ENCODE results near the gene NPC1.
"Not testable (repeated sequence)": the region's sequence is repeated elsewhere in the genome, so short reads cannot be mapped to it uniquely, and the experiment has no call there.

The NPC1 gene

GRCh38 chr18:23586249-23587196, at the start of gene NPC1:
TSS of gene NPC1 (minus strand) at chr18:23586506. CDS start at chr18:23586343, 163 bp downstream.
- peak; percentile 94 for DNase-seq

GRCh38 chr18:23636071-23636399, 49.7 kb upstream of the NPC1 start:
- no peak for DNase-seq

- DNase-seq = no peak
Observed at GRCh38 chr18:23635283-23636070, 49.2 kb upstream of the NPC1 start.

GRCh38 chr18:23634692-23635091, 48.4 kb upstream of the NPC1 start:
- DNase-seq = no peak

GRCh38 chr18:23632615-23633014, 46.3 kb upstream of the NPC1 start:
- no peak for DNase-seq

- DNase-seq = no peak
Observed at GRCh38 chr18:23631746-23632145, 45.4 kb upstream of the NPC1 start.

- DNase-seq = no peak
Observed at GRCh38 chr18:23631312-23631711, 45.0 kb upstream of the NPC1 start.

- no peak for DNase-seq
Observed at GRCh38 chr18:23629444-23629946, 43.2 kb upstream of the NPC1 start.

- no peak for DNase-seq
Observed at GRCh38 chr18:23627970-23628369, 41.7 kb upstream of the NPC1 start.

- DNase-seq = no peak
Observed at GRCh38 chr18:23627321-23627720, 41.0 kb upstream of the NPC1 start.

- no peak for DNase-seq
Observed at GRCh38 chr18:23626451-23627279, 40.4 kb upstream of the NPC1 start.

- no peak for DNase-seq
Observed at GRCh38 chr18:23623040-23623439, 36.7 kb upstream of the NPC1 start.

GRCh38 chr18:23619388-23619881, 33.1 kb upstream of the NPC1 start:
- peak; percentile 7 for DNase-seq

GRCh38 chr18:23618862-23619387, 32.6 kb upstream of the NPC1 start:
- no peak for DNase-seq

GRCh38 chr18:23617412-23618014, 31.2 kb upstream of the NPC1 start:
- DNase-seq = no peak

- no peak for DNase-seq
Observed at GRCh38 chr18:23616258-23616657, 30.0 kb upstream of the NPC1 start.

GRCh38 chr18:23614891-23615290, 28.6 kb upstream of the NPC1 start:
- DNase-seq = no peak

GRCh38 chr18:23614413-23614812, 28.1 kb upstream of the NPC1 start:
- no peak for DNase-seq

- DNase-seq = not testable (repeated sequence)
Observed at GRCh38 chr18:23613091-23613475, 26.8 kb upstream of the NPC1 start.

- no peak for DNase-seq
Observed at GRCh38 chr18:23612434-23613090, 26.3 kb upstream of the NPC1 start.

GRCh38 chr18:23609390-23610023, 23.2 kb upstream of the NPC1 start:
- no peak for DNase-seq
